DMS 273 (cell line): Measurements from ENCODE around the gene TFIP11.

ENCODE experiments used
- DNase-seq: peaks from one replicate; lab custom pipeline; 2025; ENCODE audit not compliant: unreplicated experiment; lab: John Stamatoyannopoulos, UW

Gene TFIP11

DNA sequence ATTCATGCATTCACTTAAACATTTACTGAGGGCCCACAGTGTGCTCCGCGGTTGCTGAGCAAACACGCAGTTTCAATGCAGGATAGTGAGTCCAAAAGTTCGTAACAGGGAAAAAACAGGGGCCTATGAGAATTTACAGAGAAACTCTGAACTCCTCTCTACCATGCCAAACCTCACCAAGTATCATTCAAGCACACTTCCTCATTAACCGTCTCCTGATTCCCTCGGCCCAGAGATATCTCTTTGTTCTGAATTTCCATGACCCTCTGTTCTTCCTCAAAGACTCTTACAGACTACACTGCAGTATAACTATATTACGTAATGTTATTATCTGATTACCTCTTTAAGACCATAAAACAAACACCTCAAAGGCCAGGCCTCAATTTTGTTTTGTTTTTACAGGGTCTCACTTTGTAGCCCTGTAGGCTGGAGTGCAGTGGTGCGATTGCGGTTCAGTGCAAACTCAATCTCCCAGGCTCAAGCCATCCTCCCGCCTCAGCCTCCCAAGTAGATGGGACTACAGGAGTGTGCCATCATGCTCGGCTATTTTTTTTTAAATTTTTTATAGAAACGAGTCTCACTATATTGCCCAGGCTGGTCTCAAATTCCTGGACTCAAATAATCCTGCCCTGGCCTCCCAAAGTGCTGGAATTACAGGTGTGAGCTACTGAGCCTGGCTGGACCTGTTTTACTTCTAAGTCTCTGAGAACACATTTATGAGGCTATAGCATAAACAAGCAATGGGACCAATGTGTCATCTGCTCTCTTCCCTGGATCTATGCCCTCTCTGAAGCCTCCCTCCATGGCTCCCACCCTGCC, 32.3 kb downstream of the TFIP11 start:
- peak; percentile 54 for DNase-seq

DNA sequence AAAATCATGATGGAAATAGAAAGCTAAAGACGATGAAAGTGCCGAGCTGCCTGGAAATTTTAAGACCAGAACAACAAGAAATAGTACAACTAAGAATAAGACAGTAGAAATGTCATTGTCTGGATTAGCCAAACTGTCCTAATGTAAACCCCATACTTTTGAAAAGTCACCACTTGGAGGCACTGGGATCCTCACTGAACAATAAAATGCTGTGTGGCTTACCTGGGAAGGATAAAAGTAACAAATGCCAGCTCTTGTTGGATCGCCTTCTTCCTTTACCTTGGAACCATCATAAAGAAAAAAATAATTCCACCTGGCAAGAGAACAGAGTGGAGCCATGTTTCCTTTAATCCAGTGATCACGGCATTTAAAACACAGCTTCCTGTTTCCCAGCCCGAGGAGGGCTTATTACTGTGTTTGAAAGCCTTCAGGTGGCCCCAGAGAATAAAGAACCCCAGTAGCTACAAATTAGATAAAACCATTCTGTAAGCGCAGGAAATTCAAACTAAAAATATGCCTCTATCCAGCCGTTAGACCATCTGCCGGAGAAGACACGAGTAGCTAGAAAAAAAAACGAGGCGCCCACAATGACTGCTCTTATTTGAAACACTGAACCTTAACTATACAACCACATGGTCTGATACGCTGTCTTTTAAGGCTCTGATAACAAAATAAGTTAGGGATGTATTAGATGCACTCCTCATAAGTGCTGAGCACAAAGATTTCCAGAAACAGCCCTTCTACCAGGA, 33.1 kb downstream of the TFIP11 start:
- peak; percentile 65 for DNase-seq

DNA sequence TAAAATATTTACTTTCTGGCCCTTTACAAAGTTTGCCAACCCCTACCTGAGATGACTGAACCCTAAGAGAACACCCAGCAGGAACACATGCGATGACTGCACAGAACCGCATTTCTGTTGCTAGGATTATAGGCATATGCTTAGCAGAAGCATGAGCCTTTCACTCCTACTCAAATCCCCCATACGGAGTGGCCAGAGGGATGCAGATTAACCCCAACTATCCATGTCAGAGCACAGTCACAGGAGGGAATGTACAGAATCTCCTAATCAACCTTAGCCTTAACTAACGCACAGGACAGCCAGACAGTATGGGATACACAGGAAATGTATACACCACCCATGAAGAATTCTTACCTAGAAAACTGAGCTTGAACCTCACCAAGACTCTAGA, 34.9 kb downstream of the TFIP11 start:
- DNase-seq, result no peak

DNA sequence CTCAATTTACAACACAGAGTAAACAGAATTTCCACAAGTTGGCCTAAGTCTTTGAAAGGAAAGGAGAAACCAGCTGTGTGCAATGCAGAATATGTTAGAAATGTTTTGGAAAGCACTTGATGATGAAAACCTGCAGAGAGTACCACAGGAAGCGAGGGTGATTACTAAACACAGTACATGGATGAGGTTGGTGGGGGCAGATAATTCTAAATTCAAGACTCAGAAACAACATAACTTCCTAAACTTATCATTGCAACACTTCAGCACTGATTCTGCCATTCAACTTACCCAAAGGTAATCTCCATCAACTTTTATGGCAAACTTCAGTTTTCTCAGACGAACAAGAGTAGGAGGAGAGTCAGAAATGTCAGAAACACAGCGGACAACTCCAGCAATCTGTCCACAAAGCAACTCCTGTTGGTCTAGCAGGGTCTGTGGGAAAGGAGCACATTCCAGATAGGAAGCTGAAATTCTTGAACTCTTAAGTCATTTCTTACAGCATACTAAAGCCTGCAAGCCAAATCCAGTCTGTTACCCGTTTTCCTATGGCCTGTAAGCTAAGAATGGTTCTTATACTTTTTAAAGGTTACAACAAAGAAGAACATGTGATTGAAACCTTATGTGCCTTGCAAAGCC, 35.5 kb downstream of the TFIP11 start:
- DNase-seq, result no peak

DNA sequence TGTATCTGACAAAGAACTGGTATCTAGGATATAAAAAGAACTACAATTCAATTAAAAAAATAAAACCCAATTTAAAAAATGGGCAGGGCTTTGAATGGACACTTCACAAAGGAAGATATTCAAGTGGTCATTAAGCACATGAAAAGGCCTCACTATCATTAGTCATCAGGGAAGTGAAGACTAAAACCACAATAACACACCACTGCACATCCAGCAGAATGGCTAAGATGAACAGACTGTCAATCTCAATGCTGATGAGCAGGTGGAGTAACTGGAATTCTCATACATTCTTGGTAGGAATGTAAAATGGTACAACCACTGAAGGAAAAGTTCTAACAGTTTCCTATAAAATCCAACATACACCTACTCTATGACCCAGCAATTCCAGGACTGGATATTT, 37.6 kb downstream of the TFIP11 start:
- no peak for DNase-seq

DNA sequence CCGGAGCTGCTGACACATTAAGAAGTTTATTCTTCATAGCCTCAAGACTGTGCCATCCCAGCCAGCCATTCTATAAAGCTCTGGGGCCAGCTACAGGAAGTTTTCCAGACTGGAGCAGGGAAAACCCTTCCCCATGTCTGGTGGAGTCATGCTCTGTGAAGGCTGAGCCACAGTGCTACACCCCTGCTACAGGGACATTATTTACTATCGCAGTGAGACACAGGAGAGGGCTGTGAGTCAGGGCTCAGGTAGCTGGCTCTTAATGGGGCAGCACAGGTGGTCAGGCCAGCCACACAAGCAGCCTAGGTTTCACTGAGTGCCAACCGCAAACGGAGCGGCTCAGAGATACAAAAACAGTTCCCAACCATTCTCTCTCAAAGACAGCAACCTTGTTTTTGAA, 40.8 kb downstream of the TFIP11 start:
- no peak for DNase-seq

DNA sequence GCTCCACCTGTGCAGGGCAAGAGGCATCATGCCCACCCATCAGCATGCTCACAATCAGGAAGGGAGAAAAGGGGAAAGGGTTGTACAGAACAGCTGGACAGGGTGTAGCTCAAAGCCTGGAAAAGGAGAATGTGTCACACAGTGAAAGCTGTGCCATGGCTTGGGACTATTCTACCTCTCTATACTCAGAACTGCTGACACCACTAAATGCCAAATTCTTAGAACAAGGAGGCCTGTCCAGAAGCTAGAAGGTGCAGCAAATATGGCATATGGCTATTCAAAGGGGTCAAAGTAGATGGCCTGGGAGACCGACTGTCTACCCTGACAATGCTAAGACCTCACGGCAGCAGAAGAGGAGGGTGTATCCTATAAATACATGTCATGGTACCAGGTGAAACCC, 41.5 kb downstream of the TFIP11 start:
- DNase-seq, result no peak

DNA sequence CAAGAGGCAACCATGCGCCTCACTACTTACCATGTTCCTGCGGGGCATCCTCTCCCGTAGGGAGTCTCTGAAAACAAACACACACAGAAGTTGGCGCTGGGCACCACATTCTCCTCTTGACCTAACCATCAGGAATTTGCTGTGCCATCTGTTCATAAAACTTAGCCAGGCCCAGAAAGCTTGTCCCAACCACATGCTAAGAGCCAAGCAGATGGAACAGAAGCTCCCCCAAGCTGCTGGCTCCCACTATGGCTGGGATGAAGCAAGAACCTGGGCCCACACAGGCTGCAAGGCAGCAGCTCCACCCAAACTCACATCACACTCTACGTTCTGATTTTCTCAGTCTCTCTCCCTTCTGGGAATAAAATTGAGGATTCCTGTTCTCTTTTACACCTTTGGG, 46.1 kb downstream of the TFIP11 start:
- DNase-seq, result peak; percentile 96

DNA sequence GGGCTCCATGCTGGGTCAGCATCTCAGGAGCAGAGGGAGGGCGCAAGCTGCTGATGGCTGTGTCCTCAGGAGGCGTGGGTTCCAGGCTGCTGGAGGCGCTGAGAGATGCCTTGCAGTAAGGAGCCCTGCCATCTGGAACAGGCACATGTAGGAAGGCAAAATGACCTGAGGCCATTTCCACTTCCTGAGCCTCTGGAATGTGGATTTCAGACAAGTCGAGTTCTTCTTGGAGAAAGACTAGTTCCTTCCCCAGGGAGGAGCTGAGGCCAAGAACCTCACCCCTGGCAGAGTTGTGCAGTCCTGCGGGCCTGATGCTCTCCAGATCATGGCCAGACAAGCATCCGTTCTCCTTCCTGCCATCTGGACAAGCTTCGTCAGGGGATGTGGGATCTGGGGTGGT, 48.0 kb downstream of the TFIP11 start:
- peak; percentile 33 for DNase-seq

DNA sequence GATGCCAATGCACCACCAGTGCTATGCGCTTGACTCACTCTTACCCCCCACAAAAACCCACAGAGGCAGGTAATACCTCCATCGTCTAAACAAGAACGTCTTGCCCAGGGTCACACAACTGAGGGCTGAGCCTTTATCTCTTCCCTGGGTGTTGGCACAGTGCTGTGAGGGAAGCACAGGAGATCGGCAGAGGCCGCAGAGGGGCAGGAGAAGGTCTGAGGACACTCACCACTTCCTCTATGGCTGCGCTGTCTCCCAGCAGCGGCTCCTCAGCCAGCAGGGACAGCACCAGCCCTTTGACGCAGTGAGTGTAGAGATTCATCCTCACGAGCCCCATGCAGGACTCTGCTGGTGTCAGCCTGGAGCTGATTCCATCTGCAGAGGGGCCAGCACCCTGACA, 48.6 kb downstream of the TFIP11 start:
- DNase-seq, result no peak

DNA sequence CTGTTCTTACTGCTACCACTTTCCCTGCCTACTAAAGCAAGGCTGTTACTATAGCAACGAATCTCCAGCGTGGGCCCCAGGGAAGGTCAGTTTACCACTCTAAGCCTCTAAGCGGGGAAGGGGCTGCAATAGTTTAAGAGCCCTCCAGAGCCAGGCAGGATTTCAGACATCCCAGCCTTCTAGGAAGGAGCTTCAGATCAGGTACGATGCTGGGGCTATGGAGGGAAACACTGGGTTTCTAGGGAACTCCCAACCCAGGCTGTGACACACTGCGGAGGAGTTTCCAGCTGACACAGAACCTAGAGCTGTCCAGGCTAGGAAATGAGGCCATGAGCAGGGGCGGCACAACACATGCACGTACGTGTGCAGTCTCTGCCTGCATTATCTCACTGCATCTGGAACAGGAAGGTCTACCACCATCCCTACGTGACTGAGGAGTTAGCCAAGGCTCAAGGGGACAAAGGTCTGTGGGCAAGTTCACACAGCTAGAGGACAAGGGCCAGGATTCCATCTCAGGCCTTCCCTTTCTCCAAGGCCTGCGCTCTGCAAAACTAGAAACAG, 49.1 kb downstream of the TFIP11 start:
- DNase-seq, result peak; percentile 12

DNA sequence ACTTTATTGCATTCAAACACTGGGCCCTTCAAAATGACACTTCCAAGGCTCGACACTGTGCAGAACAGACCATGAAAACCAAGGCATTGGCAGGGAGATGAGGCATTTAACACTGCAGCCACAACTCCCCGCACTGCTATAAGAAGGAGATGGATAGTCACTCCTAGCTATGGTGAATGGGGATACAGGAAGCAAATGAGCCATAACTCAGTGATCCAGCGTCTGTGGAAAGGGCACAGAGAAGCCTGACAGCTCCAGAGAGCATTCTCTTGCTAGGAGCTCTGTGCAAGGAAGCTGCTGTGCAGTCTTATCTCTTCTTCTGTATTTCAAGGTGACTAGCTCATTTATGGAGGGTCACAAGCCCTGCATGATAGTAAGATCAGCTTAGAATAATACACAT, 49.6 kb downstream of the TFIP11 start:
- DNase-seq, result no peak

DNA sequence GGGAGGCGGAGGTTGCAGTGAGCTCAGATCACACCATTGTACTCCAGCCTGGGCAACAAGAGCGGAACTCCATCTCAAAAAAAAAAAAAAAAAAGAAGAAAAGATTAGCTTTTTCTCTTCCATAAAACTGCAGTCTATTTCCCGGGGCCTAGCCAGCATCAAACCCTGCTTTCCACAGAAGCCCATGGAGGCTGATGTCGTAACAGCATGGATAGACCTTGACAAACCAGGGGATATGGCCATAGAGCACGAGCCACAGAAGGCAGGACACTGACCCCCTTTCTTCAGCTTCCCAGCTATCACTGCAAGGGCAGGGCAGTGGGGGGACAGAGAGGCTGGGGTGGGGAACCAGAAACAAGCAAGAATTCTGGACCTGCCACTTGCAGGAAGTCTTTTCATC, 50.2 kb downstream of the TFIP11 start:
- no peak for DNase-seq

DNA sequence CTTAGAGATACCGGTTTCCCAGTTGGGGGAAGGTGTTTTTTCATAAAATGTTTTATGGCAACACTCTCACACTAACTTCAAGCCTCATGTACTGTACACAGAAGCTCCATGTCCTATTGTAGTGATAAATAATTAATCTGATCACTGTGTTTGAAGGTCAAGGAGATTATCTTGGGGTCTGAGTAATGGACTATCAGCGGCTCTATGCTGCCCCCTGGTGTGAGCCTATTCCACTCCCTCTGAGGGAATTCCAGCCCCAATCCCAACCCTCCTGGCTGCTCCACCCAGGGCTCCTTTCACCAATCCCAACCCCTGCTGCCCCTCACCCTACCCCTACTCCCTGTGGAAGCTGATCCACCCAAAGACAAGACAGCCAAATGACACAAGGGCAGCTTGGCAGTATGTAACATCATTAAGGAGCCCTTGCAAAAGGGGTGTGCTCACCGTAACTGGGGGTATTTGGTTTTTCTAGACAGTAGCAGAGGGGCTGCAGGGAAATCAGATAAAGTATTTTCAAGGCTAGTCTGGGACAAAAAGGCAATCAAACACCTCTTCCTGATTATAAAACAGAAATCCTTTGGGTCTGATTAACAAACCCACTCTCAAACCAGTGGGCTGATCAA, 51.0 kb downstream of the TFIP11 start:
- DNase-seq, result peak; percentile 71

DNA sequence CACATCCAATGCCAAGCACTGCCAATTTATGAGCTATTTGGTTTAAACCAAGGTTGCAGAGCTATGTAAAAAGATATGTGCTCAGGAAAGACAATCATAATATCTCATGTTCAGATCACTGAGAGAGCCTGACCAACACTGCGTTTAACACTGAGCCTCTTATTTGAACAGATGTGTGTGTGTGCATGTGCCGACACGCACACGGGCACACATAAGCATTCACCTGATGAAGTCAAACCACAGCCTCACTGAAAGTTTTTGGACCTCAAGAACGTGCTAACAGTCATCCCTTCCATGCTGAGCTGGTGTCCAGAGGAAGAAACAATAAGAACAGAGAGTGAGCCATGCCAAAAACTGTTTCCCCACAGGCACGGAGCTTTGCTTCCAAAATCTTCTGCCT, 52.1 kb downstream of the TFIP11 start:
- no peak for DNase-seq

DNA sequence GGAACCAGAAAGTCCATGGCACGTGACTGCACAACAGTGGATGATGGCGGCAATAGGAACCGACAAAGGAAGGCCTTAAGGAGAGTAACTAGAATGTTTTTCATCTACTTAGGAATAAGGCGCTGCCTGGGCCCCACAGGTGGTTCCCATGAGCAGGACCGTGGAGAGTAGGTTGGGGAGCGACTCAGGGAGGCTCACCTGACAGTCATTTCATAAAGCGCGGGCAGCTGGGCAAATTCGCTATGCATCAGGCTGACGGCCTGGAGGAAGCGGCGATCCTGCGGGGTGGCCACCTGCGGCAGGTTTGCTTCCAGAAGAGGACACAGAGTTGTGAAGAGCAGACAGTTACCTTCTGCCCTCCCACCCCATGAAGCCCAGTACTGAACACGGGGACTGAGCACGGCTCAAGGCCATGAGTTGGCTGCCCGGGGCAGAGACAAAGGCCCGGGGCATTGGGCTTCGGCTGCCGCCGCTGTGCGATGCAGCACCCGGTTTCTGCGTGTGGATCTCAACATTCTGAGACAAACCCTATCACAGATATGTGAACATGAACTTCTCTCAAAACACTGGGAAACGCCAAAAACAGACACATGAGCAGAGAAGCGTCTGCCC, 54.5 kb downstream of the TFIP11 start:
- no peak for DNase-seq

DNA sequence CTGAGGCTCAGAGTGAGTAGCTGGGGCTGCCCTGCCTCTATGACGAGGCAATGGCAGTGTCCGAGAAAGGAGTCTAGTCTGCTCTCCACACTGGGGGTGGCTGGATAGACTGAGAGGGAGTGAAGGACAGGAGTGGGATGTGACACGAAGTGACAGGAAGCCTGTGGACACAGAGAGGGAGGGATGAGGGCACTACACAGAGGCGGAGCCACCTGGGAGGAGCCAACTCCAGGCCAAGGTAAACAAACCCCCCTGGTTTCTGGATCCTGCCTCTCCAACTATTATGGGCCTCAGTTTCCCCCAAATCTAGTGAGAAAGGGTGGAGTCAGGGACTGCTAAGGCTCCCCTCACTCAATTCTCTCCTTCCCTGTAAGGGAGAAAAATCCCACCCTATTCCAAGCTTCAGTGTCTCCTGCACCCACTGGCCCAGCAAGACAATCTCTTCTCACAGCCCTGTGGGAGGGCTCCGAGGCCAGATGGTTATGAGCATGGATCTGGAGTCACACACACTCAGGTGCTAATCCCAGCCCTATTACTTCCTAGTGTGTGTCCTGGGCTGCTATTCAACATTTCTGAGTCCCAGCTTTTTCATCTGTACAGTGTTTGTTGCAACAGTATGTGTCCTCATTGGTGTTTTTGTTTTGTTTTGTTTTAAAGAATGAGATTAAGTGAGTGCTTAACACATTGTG, 58.3 kb downstream of the TFIP11 start:
- peak; percentile 27 for DNase-seq

DNA sequence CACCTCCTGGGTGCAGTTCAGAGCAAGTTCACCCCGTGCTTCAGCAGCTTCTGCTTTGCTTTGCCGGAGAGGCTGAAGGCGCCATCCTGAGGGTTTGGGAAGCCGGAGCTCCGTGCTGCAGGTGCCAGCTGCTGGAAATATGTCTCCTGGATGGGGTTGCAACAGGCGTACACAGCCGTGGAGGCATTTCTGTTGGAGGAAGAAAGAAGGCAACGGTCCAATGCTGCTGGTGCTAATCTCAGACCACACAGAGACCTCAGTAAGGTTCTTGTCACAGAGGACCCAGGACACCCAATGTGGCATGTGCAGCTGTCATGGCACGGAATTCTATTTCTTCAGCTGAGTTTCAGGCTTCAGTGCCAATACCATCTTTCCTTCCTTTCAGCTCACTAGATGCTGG, 59.1 kb downstream of the TFIP11 start:
- no peak for DNase-seq

DNA sequence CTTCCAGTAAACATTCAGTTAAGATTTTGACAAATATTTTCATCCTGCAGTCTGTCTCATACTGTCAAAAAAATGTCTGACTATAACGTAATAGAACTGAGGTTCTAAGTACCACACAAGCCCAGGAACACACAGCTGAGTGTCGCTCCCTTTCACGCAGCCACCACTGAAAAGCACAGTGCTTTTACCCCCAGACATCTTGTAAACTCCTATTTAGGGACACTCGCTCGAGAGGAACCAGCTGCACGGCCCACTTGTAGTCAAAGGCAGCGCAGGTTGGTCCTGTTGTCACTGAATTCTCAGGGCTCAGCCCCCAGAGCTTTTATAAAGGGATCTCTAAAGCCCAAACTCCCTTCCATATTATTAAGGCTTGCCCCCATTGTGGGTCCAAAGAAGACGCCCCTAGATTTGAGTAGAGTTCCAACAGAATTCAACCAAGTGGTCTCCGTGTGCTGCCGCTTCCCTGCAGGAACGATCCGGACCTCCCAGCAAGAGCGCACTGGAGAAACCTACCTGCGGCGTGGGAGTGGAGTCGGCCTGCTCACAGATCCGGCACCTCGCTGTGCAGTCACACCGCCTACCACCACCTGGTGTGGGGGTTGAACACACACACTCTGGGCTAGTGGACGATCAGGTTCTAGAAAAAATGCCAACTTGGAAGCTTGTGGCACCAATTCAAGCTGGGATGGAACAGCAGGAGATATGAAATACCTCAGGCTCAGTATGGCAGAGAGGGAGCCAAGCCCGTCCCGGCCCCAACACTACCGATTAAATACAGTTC, 59.8 kb downstream of the TFIP11 start:
- DNase-seq, result no peak
